Activated CD8-positive, alpha-beta memory T cell treated with anti-CD3 and anti-CD28 coated beads, Interleukin-2, amount 50 U/mL, for 1 hour (primary cell): ENCODE data around the gene CD86.
"Not testable (repeated sequence)": the region's sequence is repeated elsewhere in the genome, so short reads cannot be mapped to it uniquely, and the experiment has no call there.

ENCODE experiments used
- DNase-seq: peaks from one replicate; pipeline ENCODE4 v3.0.0-alpha.2; 2020; ENCODE audit errors: extremely low read depth

Gene CD86, protein sequence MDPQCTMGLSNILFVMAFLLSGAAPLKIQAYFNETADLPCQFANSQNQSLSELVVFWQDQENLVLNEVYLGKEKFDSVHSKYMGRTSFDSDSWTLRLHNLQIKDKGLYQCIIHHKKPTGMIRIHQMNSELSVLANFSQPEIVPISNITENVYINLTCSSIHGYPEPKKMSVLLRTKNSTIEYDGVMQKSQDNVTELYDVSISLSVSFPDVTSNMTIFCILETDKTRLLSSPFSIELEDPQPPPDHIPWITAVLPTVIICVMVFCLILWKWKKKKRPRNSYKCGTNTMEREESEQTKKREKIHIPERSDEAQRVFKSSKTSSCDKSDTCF

DNA sequence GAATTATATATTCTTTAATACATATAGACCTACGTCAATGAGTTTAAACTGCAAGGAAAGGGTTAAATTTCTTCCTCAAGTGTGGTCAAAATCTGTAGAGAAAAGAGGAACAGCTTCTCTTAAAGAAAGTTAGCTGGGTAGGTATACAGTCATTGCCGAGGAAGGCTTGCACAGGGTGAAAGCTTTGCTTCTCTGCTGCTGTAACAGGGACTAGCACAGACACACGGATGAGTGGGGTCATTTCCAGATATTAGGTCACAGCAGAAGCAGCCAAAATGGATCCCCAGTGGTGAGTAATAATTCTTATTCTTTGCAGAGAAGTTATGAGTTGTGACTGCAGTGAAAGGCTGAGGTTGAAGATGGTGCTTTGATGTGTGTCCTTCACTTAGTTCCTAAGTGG is at the start of gene CD86:
CD86 (plus strand) TSS at position 148 of the 400 bp plus-strand sequence; CDS start at position 276, 128 bp downstream.
- DNase-seq, result no peak

DNA sequence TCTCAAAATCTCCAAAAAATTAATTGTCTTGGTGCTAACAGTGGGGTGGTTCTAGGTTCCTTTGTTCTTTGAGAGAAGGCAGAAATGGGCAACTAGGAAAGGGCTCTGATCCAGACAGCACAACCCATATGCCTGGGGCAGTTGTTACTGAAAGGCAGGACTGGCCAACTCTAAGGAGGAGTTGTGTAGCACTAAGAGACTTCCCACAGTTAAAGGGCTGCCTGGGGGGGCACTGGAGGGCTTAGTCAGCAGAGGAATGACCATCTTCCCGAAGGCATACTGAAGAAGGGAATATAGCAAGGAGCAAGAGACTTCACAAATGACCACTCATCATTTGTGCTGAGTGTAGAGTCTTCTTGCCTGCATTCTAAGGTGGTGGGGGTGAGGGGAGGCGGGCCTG is 48.9 kb upstream of the CD86 start:
- no peak for DNase-seq

DNA sequence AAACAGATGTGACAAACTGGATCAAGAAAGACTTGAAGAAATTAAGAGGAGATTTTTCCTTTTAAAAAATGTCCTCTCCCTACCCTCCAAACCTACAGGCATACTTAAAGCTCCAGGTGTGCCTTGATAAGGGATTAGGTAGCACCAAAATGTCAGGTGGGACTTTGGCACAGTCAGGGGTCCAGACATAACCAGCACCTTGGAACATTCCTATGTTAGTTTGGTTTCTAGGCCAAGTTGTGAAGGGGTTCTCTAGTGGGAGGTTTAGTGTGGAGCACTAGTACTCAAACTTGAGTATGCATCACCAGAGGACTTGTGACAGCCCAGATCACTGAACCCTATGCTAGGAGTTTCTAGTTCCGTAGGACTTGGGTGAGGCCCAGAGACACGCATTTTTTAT is 47.0 kb upstream of the CD86 start:
- DNase-seq, result no peak

DNA sequence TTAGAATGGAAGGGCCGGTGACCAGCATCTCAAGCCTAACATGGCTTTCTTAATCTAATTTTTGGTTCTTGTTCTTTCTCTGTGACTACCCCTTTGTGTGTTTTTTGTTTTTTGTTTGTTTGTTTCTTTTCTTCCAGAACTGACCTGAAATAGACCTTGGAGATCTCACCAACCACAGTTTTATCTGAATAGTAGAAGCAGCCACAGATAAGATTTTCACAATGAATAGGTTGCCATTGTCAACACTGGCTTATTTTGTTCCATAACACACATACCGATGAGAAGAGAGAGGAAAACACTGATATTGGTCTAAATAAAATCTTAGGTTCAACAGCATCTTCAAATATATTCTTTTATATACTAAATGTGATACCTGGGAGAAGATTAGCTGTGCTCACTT is 44.7 kb upstream of the CD86 start:
- no peak for DNase-seq

DNA sequence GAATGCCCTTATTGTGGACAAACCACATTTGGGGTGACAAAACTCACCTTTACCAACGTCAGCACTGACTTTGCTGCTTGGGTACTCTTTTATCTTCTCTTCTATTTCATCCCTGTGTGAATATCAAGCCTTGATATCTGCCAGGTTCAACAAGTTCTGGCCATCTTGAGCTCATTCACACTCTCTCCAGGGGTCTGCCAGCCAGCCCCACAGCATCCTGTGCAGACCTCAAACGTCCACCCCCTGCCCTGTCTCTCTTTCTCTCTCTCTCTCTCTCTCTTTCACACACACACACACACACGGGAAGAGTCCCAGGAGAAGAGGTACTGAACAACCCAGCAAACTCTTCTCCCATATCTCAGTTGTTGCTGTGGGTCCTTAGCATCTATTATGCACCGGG is 43.8 kb upstream of the CD86 start:
- no peak for DNase-seq

DNA sequence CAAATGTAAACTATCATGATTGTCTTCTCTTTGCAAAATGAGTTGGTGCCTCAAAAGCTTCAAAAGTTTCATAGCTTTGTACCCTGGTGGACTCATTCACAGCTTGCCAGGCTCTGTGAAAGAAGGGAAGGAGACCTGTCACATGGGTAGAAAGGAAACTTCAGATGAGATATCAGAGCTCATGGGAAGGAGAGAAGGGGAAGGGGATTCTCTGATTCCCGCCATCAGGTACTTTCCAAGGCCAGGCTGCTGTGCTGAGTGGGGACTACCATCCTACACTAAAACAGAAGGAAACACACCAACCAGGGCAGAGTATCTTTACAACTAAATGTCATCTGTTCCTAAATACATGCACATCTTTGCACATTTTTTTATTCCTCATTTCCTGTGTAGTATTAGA is 42.3 kb upstream of the CD86 start:
- no peak for DNase-seq

DNA sequence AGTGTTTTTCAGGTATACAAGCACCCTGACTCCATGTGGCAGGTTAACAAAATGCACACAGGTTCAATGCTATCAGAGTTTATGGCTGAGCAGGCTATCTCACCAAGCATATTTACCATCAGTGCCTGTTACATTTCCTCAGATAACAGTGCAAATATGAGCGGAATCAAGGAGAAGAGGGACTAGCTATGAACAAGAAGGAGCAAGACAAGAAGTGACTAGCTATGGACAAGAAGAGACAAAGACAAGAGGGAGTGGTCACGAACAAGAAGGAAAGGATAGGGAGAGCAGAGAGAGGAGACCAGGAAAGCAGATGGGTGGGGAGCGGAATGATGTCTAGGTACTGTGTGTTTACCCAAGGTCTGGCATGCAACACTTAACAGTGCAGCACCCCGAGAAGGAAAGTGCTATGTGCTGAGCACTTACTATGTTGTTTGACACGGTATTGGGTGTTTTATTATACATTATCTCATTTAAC is 41.7 kb upstream of the CD86 start:
- no peak for DNase-seq

DNA sequence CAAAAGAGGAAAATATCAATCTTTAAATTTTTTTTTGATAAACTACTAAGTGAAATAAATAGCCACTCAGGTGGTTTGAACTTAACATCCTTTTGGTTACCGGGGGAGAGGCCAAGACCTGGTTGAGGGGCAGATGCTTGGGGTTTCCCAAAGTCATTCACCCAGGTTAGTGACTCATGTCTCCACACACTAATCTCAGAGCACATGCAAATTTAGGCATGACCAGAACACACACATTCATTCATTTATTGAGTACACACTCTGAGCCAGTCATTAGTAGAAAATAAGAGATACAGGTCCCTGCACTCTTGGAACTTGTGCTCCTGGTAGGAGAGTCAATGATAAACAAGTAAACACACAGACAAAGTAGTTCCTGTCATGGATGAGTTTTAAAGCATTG is 40.4 kb upstream of the CD86 start:
- DNase-seq, result no peak

DNA sequence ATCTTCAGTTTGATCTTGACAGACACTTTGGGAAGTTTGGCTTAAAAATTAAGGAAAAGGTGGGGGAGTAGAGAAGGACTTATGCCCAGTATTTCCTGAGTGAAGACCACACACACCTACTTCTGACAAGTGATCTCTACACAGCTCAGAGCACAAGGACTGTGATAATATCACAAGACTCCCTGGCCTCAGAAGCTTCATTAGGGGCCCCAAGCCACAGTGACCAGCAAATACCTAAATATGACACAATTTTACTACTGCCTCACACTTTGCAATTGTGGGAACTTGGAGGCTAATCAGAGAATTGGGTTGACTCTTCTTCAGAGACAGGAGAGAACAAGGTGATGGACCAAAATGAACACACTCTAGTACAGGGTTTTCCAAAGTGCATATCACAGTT is 35.7 kb upstream of the CD86 start:
- no peak for DNase-seq

DNA sequence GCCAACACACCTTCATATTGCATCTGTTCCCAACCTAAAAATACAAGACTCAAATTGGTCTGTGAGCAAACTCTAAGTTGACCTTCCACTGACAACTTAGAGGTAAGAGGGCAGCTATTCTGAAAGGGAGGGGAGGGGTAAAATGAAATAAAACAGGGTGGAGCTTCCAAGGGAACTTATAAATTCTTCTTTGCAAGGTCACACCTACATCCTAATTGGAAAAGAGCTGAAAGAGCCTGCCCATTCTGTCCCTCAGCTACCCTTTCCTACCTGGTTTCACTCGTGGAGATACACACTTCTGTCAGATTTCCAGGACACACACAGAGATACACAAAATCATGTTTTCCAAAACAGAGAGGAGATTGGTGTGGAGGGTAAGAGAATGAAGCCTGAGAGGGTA is 34.1 kb upstream of the CD86 start:
- DNase-seq, result no peak

DNA sequence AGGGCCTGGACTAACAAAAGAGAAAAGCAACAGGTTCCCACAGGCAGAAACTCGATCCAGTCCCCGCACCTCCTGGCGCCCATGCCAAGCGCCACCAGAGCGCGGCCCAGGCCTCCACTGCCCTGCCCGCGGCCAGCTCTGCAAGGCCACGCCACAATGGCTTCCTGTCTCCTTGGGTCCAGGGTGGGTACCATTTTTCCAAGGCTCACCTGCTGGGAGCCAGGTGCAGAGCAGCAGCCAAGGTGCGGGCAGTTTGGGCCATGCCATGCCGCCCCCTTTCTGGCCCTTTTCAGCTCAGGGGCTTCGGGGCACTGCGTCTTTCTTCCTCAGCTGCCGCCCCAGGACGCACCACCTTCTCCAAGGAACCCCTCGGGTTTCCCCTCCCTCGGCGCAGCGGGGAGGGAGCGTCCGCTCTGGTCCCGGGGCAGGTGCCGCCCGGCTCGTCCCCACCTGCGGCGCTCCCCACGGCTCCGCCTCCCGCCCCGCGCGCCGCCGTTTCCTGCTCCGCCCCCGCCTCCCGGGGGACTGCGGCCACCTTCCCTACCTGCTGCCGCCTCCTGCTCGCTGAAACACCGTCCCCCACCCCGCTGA is 33.3 kb upstream of the CD86 start, which contains the start of gene ILDR1:
ILDR1 (minus strand) TSS at position 437 of the 591 bp plus-strand sequence; CDS start at position 267, 170 bp downstream.
- DNase-seq, result no peak

DNA sequence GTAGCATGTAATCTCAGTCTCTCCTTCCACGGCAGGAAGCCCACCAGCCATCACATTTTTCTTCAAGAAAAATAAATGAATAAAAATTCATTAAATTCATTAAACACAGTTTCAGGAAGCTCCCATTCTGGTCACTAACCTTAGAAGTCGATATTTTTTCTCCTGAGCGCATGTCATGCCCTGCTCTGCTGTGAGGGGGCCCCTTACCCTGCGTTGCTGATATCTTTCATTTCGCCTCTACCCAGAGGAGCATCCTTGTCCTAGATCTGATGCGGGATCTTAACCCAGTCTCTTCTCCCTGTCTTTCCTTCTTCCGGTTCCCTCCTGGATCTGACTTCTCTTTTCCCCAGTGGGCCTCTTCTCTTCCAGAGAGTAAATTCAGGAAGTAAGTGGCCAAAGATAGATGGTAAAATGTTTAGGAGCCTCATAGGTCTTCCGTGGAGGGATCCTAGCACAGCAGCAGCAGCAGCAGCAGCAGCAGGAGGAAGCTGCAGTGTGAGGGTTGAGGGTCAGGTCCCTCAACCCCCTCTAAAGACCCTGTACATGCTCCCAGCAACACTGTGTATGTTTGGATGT is 31.7 kb upstream of the CD86 start:
- no peak for DNase-seq

DNA sequence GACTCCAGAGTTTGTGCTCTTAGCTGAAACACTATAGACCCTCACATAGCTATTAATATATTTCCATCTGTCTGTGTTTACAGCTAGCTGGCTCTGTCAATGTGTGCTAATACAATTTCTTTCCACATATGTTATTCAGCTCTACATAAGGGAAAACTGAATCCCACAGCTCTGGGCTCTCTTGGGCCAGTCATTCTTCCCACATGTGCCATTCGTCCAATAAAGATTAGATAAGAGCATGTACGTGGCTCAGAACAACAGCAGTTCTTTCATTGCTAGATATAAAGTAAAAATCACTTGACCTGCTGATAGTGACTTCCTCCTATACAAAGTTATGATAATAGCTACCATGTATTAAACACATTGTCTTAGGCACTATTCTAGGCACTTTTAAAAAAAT is 30.4 kb upstream of the CD86 start:
- DNase-seq, result no peak

DNA sequence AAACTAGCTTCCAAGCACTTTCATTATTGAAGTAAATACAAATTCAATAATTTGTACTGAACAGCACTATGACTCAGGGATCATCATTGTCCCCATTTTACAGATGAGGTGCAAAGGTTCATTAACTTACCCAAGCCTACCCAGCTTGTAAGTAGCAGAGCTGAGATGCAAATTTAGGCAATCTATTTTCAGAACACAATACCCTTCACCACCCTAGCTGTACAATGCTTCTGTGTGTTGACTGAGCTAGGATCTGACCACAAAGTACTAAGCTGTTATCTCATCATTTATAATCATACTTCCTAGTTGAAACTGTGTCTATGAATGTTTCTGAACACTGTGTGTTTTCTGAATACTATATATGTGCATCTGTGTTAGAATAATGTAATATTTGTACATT is 29.9 kb upstream of the CD86 start:
- no peak for DNase-seq

DNA sequence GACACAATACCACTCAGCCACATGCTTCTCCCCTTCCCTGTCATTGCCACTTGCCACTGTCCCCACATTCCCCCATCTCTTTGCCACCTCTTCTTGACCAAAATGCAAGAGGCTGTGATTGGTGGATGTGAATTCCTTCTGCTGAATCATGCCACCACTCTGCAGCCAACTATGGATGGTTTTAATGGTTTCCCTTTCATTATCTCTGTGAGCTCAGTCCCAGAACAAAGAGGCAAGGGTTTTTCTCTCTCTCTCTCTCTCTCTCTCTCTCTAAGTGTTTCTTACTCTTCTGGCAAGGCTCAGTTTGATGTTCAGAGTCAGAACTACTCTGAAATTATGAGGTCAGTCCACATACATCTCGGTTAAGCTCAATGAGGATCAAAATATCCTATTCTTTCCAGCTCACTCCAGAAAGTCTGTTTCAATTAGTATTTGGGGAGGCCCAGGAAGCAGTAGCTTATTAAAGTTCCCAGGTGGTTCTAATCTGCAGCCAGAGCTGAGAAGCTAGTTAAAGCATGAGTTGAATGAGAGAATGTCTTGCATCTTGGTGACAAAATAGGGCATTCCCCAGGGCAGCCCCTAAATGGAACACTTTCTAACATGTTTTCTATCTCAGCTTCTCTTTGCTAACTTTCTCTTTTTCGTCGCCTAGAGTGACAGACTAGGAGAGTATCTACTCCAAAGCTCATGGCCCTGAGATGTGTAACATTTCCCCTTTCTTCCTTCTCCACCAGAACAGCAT is 24.6 kb upstream of the CD86 start:
- no peak for DNase-seq

DNA sequence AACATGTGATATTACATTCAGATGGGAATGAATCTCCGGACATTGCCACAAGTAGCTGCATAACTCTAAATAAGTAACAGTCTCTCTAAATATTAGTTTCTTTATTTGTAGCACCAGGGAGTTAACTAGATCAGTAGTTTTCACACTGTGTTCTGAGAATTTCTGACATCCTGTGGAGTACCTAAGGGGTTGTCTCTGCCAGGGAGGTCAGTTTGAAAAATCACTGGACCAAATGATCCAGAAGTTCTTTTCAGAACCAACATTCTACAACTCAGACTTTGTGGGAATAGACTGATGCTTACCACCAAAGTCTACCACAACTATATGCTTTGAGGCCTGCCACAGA is 24.1 kb upstream of the CD86 start:
- no peak for DNase-seq

DNA sequence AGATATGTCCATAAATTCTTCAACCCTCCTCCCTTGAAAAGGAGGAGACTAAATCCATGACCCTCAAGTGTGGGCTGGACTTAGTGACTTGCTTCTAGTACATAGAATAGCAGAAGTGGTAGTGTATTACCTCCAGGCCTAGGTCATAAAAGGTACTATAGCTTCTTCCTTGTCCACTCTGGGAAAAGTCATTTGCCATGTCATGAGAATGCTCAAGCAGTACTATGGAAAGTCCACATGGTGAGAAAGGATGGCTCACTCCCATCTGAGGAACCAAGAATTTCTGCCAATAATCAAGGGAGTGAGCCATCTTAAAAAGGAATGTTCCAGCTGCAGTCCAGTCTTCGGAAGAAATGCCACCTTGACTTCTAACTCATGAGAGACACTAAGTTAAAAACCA is 22.6 kb upstream of the CD86 start:
- DNase-seq, result no peak

DNA sequence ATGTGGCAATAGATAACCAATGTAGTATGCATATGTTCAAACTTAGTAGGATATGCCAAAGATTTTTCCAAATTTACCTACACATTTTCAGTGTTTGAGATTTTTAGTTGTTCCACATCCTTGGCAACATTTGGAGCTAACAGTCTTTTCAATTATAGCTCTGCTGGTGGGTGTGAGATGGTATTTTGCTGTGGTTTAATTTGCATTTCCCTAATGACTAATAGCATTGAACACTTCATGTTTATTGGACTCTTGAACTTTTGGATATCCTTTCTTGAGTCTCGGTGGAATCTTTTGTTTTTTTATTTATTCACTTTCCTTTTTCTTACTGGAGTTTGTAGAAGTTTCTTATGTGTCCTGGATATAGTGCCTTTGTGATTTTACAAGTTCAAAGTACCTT is 22.1 kb upstream of the CD86 start:
- no peak for DNase-seq

DNA sequence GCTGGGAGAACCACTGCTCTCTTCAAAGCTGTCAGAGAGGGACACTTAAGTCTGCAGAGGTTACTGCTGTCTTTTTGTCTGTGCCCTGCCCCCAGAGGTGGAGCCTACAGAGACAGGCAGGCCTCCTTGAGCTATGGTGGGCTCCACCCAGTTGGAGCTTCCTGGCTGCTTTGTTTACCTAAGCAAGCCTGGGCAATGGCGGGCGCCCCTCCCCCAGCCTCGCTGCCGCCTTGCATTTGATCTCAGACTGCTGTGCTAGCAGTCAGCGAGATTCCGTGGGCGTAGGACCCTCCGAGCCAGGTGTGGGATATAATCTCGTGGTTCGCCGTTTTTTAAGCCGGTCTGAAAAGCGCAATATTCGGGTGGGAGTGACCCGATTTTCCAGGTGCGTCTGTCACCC is 7.9 kb upstream of the CD86 start:
- DNase-seq, result not testable (repeated sequence)

DNA sequence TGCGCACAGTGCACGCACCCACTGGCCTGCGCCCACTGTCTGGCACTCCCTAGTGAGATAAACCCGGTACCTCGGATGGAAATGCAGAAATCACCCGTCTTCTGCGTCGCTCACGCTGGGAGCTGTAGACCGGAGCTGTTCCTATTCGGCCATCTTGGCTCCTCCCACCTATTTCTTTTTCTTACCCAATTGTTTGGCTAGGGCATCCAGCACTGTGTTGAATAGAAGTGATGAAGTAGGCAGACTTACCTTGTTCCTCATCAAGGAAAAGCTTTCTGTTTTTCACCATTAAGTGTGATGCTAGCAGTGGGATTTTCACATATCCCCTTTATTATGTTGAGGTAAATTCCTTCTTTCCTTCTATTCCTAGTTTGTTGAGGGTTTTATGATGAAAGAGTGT is 7.4 kb upstream of the CD86 start:
- not testable (repeated sequence) for DNase-seq

DNA sequence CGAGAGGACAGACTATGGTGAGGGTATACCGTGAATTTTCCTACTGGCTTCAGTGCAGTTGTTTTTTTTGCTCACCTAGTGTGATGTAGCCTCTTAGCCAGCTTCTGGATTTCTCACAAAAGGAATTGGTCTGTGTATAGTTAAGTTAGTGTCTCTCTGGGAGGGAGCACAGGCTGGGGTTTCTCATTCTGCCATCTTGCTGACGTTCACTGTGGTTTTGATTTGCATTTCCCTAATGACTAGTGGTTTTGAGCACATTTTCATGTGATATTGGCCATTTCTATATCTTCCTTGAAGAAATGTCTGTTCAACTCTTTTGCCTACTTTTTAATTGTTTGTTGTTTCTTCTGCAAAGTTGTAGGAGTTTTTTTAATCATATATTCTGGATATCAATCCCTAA is 2.2 kb upstream of the CD86 start:
- no peak for DNase-seq

DNA sequence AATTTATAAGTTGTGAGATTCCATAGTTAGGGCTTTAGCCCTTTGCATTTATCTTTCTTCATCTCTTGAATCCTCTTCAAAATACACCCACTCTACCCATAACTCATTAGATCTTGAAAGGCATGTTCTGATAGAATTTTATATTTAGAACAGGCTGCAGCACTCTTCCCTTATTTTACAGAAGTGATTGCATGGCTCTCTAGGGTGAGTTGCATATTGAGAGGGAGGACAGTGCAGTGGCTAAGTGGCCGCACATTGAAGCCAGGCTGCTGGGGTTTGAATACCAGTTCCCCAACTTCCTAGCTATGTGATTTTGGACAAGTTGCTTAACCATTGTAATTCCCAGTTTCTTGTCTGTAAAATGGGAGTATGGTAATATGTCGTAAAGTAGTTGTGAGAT is 2.5 kb downstream of the CD86 start:
- no peak for DNase-seq

DNA sequence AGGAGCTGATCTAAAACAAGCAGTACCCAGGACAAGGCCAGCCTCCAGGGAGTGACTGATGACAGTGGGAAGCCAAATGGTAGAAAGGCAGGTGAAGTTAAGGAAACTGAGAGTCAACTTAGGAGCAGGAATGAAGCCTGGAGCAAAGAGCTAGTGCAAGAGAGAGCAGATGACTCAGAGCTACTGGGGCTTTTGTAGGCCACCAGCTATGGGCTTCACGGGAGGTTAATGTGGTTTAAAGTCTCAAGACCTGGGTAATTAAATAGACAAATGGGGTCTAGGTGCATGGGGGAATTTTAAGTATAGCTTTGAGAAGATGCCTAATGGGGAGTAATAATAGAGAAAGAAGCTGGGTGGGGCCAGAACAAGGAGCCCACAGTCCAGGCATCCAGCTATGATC is 3.1 kb downstream of the CD86 start:
- DNase-seq, result no peak
